Stimulated activated CD4-positive, alpha-beta T cell treated with anti-CD3 and anti-CD28 coated beads, Interleukin-1b, Interleukin-23, amount 100 ng/mL, for 4 hours (primary cell): ENCODE data around the gene WDR53.
"Not testable (repeated sequence)": the region's sequence is repeated elsewhere in the genome, so short reads cannot be mapped to it uniquely, and the experiment has no call there.

Experiments used
- DNase-seq, 2 donors: peaks; one replicate each; pipeline ENCODE4 v3.0.0-alpha.2; 2020; ENCODE audit warnings: low read depth in 2 of 2

WDR53 gene

GRCh38 chr3:196517919-196518318 lies 50.4 kb downstream of the WDR53 start:
- DNase-seq: no peak

- no peak for DNase-seq
Observed at GRCh38 chr3:196517162-196517800, 51.1 kb downstream of the WDR53 start.

GRCh38 chr3:196514913-196515621 lies 53.3 kb downstream of the WDR53 start, which contains the start of gene SMCO1:
Gene SMCO1 (minus strand): TSS chr3:196515346. CDS start chr3:196515209, 137 bp downstream.
- no peak for DNase-seq

GRCh38 chr3:196514350-196514716 lies 54.0 kb downstream of the WDR53 start:
- no peak for DNase-seq

- DNase-seq: no peak
Observed at GRCh38 chr3:196513697-196514349, 54.5 kb downstream of the WDR53 start.

- DNase-seq: not testable (repeated sequence)
Observed at GRCh38 chr3:196511646-196512425, 56.5 kb downstream of the WDR53 start.

- not testable (repeated sequence) for DNase-seq
Observed at GRCh38 chr3:196511108-196511507, 57.2 kb downstream of the WDR53 start.

- DNase-seq: no peak
Observed at GRCh38 chr3:196506687-196507086, 61.7 kb downstream of the WDR53 start.

- DNase-seq: no peak
Observed at GRCh38 chr3:196504556-196504955, 63.8 kb downstream of the WDR53 start.
